ENCODE data around the gene CMPK1. TPM values are rescaled to one million over a fixed set of nuclear protein-coding genes. Genes with fewer than 3 reads are reported as not detected.

CMPK1 gene
- total and polyA plus RNA-seq, 2 donors (not counting 3 experiments of a cell fraction or from before 2014, with no cell fraction given) = 16.4 to 79.6 TPM

- H4K20me1 ChIP-seq (replicated peaks; ENCODE audit: control insufficient read depth, extremely low read depth, insufficient read depth, low read length) = no peaks in the 10 kb centered on the region
- H3K4me2 ChIP-seq (ENCODE audit: insufficient read depth, low read length) = no peak overlapping the region
- DNase-seq (ENCODE audit: low read depth, low spot score) (no peak), FAIRE-seq (no peak)
- ChIA-PET POLR2A (no interaction called here), CTCF (interaction anchor here (0.6 to 2.8 kb wide), 5 partner anchors 20 to 313 kb away, joined by 3 to 11 read pairs (median 6); partner anchors contain the start of gene FOXD2)
- dilution Hi-C loops (cut with MboI; ENCODE audit: extremely low pct_ligation_motif_present, low sequenced_read_pairs) (no loop called here), intact Hi-C loops (cut with micrococcal nuclease) (no loop called here)
- H3K9me1 ChIP-seq (replicated peaks; ENCODE audit: control insufficient read depth, extremely low read depth, insufficient read depth, low read length) = no peaks in the 10 kb centered on the region
- BruUV-seq (replicated peaks) = no TSS peak
- no peaks in the 10 kb centered on the region for H3K4me1 ChIP-seq (ENCODE audit: control insufficient read depth, extremely low read depth, insufficient read depth, low read length)
- no peaks in the 10 kb centered on the region for H3K9me3 ChIP-seq (replicated peaks; ENCODE audit: control insufficient read depth, insufficient read depth, low read length)
- no peak overlapping the region for H2AFZ ChIP-seq (ENCODE audit: low read depth, low read length)
- no peak overlapping the region for H3K27ac ChIP-seq (ENCODE audit: insufficient read depth, low read depth, low read length)
- H3K36me3 ChIP-seq (ENCODE audit: control insufficient read depth in 2 of 2, extremely low read depth in 1 of 2, insufficient read depth in 2 of 2, low read length in 2 of 2) = no peaks in the 10 kb centered on the region
- no peaks in the 10 kb centered on the region for H3K79me2 ChIP-seq (ENCODE audit: control insufficient read depth, insufficient read depth, low read length)
- no peak overlapping the region for H3K9ac ChIP-seq (replicated peaks; ENCODE audit: extremely low read depth, insufficient read depth, low read length)
- no peak overlapping the region for H3K4me3 ChIP-seq (replicated peaks in 1 of 3; ENCODE audit: insufficient read depth in 1 of 3, low read depth in 1 of 3, low read length in 3 of 3)
- peaks cover 29 to 32% of the 10 kb centered on the region in 2 experiments for H3K27me3 ChIP-seq (ENCODE audit: control insufficient read depth in 2 of 2, insufficient read depth in 2 of 2, low read length in 2 of 2)
- no peak for TF ChIP-seq MYC (IDR thresholded peaks at IDR 0.05; ENCODE audit: low read depth, low read length)
- no peak for TF ChIP-seq JUN (IDR thresholded peaks at IDR 0.05; ENCODE audit: borderline replicate concordance, insufficient read depth, insufficient read length, low read depth)
- TF ChIP-seq GATA2 (IDR thresholded peaks at IDR 0.05; ENCODE audit: insufficient read depth, insufficient read length, low read depth, low read length) = no peak
- no peak for TF ChIP-seq EZH2 (IDR thresholded peaks at IDR 0.05; ENCODE audit: borderline replicate concordance, low read depth, low read length, severe bottlenecking)
- no peak for TF ChIP-seq POLR2A (IDR thresholded peaks at IDR 0.05; ENCODE audit: low read depth, low read length)
- no peak for TF ChIP-seq CTCF (IDR thresholded peaks at IDR 0.05; ENCODE audit: extremely low read depth in 1 of 2, insufficient read depth in 1 of 2, low read depth in 1 of 2, low read length in 2 of 2)
- no peak for TF ChIP-seq FOS (IDR thresholded peaks at IDR 0.05; ENCODE audit: borderline replicate concordance, insufficient read depth, low read length)
- no peak for TF ChIP-seq POLR2AphosphoS5 (IDR thresholded peaks at IDR 0.05; ENCODE audit: insufficient read depth, low read depth, low read length)
- TF ChIP-seq, protein P1, sequence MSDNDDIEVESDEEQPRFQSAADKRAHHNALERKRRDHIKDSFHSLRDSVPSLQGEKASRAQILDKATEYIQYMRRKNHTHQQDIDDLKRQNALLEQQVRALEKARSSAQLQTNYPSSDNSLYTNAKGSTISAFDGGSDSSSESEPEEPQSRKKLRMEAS (IDR thresholded peaks at IDR 0.05; ENCODE audit: insufficient read depth, insufficient read length) = no peak
These were observed 78.8 kb downstream of the CMPK1 start for GRCh38 chr1:47412437-47412836.
